HG03108 (cell line): Measurements from ENCODE around the gene TNPO1.

Experiments
- ATAC-seq: cut with Tn5 transposase; IDR thresholded peaks from one replicate; pipeline ENCODE4 v1.9.1; 2021; ENCODE audit warnings: moderate library complexity; ENCODE audit not compliant: unreplicated experiment

Gene TNPO1

DNA sequence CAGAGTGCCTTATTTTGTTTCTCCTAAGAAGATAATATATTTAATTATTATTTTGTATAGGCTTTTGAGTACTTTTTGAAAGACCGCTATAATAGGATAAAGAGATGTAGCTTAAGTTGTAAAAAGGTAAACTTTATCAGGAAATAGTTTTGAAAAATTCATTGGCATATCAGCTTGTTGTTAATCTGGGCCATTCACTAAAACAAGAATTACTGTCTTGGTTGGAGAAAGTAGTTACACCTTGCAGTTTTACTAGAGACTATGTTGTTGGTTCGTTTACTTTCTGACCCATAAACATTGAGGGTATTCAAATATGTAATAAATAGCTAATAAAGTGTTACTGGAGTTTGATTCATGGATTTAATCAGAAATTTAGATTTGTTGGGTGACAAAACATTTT lies 33.7 kb downstream of the TNPO1 start:
- ATAC-seq = no peak

DNA sequence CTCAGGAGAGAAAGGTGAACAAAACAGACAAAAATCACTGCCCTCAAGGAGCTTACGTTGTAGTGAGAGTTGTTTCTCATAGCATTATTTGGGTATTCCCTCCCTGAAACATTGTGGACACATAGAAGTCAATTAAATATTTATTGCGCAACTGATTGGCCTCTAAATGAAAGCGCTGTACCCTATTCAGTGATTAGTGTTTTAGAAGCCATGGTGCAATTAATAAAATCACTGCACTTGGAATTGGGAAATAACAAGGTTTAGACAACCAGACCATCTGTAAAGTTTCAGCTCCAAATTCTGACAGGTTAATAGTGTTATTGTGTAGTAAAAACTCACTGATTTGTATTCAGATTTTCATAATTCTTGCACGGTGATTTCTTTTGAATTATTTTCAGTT lies 35.9 kb downstream of the TNPO1 start:
- no peak for ATAC-seq

DNA sequence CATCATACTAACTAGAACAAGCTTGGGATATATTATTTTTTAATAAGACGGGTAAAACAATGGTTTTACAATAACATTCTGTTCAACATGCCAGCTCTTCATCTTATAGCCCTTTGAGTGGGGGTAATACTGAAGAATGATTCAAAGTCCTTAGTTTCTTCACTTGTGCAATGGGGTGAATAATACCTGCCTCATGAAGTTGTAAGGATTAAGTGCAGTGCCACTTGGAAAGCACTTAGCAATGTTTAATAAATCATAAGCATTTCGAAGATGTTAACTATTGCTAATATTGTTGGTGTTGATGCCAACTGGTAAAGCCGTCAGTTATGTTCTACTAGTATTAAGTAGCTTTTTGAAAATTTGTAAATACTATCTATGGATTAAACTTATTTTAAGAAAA lies 38.0 kb downstream of the TNPO1 start:
- no peak for ATAC-seq

DNA sequence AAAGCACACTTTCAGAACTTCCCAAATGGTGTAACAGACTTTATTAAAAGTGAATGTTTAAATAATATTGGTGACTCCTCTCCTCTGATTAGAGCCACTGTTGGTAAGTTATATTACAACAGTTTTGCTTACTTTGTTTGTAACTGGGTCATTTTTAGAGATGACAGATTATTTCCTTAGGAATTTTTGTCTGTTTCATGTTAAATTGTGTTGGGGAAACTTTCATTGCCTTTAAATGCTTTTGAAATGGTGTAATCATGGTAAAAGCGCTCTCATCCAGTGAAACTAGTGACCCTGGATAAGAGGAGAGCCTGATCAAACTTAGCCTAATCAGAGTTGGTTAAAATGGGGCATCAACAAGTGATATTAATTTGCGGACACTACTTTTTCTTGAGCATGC lies 39.4 kb downstream of the TNPO1 start:
- no peak for ATAC-seq

DNA sequence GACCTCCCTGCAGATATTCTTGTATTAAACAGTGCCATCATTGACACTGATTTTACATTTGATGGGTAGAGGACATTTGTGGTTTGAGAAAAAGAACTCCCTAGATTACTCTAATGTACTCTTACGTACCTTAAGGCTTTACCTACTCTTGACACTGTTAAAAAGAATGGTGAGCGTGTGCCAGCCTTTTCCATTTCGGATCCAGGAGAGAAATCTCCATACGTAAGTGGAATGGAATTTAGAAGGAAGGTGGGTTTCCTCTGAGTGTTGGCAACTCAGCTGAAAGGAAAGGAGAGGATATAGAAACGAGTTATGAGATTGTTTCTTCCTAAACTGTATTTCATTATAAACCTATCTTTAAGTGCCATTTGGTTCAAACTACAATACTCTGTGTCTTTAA lies 40.9 kb downstream of the TNPO1 start:
- no peak for ATAC-seq

DNA sequence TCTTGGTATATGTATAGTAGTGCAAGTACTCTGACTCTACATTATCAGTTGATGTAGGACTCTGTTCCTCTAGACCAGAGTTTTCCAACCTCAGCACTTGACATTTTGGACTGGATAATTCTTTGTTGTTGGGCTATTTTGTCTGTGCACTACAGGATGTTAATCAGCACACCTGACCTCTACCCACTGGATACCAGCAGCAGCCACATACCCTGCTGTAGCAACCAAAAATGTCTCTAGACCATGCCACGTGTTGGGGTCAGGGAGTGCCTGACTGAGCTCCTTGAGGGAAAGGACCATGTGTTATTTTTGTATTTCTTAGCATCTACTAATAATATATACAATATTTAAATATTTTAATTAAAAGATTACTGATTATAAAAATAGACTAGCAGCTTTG lies 42.7 kb downstream of the TNPO1 start:
- no peak for ATAC-seq

DNA sequence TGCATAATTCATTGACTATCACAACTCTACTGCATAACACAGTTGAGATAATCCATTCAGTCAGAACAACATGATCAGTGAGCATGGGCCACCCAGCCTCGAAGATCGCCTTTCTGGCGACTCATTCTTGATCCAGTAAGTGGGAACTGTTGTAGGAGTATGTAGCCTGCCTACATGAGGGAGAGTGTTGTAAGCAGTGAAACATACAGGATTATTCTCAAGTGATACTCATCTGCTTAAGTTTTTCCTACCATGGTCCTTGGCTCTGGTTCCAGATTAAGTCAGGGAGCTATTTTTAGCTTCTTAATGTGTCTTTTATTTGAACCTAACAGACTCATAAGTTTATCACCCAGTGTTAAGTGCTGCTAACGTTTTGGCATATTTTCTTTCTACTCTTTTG lies 44.0 kb downstream of the TNPO1 start:
- ATAC-seq = no peak

DNA sequence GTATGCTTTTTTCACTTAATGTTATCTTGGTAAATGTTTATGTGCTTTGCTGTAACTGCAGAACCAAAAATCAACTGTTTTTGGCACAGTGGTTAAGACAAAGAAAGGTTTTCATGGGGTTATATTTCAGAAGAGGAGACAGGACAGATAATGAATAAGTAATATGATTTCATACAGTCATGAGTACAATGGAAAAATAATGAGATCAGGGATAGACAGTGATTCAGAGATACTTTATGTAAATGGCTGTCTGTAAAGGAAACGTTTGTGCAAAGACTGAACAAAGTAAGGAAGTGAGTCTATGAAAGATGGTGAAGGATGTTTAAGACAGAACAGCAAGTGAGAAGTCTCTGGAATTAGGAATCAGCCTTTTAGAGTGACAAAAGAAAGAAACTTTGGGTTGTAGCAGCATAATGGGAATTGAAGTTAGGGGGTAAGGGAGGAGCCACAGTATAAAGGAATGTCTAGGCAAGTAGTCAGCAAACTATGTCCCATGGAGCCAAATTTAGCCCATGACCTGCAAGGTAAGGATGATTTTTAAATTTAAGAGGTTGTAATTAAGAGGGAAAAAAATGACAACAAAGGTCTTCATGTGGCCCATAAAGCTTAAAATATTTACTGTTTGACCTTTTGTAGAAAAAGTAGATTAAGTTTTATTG lies 55.0 kb downstream of the TNPO1 start:
- ATAC-seq = no peak

DNA sequence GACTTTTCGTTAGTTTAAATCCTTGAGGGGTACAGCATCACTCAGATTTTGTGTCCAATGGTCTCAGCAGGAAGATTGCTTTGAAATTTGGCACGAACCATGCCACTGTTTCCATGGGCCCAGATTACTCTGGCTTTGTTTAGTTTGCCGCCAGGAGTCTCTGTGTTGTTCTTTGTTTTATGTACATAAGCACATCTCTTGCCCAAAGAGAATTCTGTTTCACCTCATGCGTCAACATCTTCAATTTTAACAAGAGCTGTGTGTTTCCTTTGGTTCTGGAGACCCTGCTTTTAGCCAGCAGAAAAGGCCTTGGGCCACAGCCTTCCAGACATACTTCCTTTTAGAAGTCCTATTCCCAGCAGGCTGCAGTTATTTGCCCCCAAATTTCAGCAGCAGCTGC lies 62.4 kb downstream of the TNPO1 start:
- ATAC-seq = no peak

DNA sequence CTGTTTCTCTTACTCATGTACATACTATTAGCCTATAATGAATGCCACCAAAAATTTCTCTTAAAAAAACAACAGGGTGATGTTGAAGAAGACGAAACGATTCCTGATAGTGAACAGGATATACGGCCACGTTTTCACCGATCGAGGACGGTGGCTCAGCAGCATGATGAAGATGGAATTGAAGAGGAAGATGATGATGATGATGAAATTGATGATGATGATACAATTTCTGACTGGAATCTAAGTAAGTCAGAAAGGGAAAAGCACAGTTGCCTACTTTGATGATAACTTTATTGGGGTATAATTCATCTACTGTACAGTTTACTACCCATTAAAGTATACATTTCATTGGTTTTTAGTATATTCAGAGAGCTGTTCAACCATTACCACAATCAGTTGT lies 66.5 kb downstream of the TNPO1 start:
- no peak for ATAC-seq

DNA sequence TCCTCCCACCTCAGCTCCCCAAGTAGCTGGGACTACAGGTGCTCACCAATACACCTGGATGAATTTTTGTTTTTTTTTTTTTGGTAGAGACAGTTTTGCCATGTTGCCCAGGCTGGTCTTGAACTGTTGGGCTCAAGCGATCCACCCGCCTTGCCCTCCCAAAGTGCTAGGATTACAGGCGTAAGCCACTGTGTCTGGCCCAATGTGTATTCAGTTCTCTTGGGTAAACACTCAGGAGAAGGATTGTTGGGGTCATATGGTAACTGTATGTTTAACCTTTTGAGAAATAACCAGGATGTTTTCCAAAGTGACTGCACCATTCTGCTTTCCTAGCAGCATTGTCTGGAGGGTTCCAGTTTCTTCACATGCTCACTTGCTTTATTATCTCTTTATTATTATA lies 67.4 kb downstream of the TNPO1 start:
- ATAC-seq = no peak

DNA sequence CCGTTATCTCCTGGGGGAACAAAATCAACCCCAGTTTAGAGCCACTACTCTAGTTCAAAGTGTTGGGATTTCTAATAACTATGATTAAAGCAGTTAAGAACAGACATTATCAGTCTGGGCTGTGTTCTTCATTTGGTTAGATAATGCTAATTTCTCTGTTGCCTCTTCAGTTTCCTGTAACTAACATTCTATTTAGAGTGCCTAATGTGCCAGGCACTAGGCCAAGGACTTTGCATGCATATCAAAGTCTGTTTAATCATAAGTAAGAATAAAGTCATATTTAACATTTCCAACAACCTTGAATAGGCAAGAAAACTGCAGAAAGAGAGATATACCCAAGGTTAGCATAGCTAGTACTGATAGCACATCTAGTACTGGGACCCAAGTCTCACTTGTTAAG lies 68.4 kb downstream of the TNPO1 start:
- ATAC-seq = no peak

DNA sequence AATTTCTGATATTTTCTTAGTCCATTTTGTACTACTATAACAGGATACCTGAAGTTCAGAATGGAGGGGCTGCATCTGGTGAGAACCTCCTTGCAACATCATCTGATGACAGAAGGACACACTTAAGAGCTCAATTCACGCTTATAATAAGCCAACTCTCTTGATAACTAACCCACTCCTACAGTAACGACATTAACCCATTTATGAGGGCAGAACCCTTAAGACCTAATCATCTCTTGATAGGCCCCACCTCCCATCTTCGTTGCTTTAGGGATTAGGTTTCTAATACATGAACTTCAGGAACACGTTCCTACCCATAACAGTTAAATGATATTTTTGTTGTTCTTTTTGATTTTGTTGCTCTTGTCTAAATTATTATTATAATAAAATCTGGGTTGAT lies 69.4 kb downstream of the TNPO1 start:
- ATAC-seq = no peak

DNA sequence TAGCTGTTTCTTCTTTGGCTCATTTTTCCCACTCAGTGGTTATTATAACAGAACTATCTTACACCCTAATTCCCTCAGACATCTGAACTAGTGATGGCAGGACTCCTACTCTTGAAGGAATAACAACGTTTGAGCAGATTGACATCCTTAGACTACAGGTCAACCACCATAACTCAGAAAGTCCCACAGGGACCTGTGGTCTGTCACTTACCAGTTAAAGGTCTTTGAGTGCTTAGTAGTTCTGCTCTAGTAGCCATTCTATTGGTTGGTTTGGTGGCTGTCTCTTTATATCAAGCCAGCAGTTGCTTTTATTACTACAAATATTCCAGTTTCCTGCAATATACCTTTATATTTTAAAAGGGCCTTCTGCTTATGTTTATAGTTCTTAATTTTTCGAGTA lies 72.1 kb downstream of the TNPO1 start:
- no peak for ATAC-seq

DNA sequence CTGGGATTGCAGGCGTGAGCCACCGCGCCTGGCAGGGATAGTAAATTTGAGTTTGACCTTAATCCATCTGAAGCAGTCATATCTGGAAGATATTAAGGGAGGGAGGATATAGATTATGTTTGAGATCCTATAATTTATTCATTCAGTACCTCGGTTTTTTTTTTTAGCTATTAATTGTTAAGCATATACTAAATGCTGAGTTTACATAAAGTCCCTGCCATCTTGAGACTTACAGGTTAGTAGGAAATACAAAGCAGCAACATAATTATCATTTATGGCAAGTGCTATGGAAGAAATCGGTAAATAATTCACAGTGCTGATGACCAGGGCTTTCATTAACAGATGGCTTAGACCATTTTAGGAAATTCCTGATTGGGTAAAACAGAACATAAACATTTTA lies 72.9 kb downstream of the TNPO1 start:
- ATAC-seq = no peak

DNA sequence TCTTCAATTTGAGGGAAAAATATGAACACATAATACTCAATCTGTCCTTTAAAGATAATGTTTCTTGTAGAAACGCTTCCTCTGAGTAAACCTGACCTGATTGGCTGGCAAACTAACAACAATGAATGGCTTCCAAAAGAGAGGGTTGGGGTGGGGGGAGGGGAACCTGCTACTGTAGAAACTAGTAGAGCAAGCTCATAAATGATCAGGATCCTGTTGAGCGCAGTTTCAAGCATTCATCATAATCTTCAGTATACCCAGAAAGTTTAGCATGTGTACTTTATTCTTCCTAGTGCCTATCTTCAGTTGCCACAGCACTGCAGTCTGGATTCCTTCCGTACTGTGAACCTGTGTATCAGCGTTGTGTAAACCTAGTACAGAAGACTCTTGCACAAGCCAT lies 76.4 kb downstream of the TNPO1 start:
- no peak for ATAC-seq

DNA sequence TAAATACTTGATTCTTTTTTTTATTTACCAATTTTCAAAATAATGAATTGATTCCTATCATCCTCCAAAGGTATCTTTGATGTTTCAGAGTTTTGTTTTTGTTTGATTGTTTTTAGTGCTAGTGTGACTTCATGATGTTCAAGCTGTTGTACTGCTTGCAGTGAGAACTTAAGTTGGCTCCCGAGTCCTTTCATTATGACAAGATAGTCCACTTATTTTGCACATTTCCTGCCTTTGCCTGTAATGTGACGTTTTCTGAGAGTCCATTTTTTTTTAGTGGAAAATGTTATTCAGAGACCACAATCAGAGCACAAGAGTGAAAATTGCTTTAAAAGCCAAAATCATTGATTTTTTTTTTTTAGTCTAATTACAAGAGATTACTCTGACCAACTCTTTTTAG lies 79.3 kb downstream of the TNPO1 start:
- no peak for ATAC-seq

DNA sequence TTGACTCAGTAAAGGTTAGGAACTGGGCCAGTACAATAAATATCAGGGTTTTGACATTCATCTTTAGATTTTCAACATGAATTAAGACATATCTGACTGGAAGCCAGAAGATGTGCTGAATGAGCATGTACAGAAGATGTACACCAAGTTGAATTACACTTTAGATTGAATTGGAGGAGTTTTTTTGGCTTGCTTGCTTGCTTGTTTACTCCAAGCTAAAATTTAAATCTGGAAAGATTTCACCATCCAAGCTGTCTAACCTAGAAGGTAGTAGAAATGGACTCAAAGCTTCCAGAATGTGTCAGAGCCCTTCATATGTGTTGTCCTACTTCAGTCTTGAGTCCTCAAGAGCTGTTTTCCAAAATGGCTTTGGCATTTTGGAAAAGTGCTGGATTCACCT lies 90.3 kb downstream of the TNPO1 start:
- ATAC-seq = no peak

DNA sequence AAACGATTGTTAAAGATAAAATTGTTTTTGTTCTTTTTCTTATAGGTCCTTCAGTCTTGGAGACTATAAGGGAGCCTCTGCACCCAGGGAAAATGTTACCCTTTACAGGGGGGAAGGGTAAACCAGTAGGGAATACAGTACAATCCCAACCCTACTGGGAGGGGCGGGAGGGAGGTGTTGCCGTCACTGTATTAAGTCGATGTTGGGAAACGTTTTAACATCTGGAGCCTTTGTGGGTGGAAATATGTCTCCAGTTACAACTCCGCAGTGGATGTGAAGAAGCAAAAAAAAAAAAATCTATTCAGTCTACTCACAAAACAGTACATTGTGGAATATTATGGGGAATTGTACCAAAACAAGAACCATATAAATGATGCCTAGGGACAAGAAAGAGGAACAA lies 92.2 kb downstream of the TNPO1 start:
- no peak for ATAC-seq

DNA sequence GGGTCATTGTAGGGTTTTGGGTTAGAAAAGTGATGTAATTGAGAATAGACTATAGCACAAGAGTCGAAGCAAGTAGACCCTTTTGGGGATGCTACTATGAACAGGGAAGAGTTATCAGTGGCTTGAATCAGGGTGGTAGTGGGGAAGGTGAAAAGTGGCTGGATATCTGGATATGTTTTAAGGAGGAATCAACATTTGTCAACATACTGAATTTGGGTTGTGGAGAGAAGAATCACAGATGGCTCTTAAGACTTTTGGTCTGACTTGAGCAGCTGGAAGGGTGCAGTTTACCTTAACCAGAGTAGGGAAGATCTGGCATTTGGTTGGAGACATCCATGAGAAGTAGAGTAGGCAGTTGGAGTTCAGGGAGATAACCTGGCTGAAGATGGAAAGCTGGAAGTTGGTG lies 100.9 kb downstream of the TNPO1 start:
- ATAC-seq = no peak

DNA sequence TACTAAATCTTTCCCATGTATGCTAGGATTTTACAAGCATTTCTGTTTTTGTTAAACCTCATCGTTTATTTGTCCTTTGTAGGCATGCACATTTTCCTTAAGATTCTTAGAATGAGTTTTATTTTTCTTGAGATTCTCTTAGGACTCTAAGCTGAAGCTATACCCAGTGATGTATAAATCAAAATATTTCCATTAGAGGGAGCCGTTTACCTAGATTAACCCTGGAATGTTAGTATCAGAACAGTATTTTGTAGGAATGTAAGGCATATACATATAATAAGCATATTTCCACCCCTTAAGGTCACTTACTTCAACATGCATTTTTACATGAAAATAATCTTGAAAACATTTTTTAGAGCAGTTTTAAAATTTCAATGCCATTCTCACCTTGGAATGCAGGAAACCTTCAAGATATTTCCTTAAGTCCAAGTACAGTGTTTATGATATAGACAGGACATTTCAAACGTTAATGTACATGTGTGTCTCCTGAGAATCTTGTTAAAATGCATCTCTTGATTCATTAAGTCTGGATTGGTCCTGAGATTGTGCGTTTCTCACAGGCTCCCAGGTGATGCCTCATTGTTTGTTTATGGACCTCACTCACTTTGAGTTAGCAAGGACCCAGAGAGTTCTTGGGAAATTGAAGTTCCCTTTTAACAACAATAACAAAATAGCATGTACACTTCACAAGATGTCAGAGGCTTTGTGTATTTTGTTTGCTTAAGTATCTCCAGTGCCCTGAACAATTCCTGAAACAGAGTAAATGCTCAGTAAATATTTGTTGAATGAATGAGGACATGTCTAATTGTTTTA lies 104.4 kb downstream of the TNPO1 start:
- ATAC-seq = no peak

DNA sequence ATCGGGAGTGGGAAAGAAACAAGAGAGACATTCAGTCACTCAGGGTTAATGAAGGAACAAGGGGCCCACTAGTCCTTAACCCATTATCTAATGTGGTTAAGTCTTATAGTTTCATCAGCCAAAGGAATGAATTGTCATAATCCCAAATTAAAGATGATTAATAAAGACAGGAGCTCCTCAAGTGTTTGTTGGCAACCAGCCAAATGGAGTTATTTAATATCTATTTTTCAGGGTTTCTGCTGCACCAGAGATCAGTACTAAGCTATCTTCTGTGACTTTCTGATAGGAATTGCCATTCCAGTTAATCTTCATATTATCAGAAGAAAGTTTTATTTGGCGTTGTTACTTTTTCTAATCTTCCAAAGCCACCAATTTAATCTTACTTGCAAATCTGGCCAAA lies 105.4 kb downstream of the TNPO1 start:
- ATAC-seq = no peak

DNA sequence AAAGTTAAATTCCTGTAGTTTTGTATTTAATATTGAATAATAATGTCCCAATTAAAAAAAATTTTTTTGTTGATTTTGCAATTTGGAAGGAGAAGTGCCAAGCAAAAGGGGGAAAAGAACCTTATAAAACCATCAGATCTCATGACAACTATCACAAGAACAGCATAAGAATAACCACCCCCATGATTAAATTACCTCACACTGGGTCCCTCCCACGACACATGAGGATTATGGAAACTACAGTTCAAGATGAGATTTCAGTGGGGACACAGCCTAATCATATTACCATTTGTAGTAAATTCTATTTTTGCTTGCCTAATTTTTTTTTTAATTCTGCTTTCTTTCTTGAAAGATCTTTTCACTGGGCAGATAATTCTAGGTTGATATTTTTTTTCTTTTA lies 106.0 kb downstream of the TNPO1 start:
- no peak for ATAC-seq
